NCI-H2196 (cell line): ENCODE data around the gene GHRL.

Source experiments
- DNase-seq: peaks from one replicate; lab custom pipeline; 2025; ENCODE audit not compliant: unreplicated experiment; lab: John Stamatoyannopoulos, UW

GHRL gene

DNA sequence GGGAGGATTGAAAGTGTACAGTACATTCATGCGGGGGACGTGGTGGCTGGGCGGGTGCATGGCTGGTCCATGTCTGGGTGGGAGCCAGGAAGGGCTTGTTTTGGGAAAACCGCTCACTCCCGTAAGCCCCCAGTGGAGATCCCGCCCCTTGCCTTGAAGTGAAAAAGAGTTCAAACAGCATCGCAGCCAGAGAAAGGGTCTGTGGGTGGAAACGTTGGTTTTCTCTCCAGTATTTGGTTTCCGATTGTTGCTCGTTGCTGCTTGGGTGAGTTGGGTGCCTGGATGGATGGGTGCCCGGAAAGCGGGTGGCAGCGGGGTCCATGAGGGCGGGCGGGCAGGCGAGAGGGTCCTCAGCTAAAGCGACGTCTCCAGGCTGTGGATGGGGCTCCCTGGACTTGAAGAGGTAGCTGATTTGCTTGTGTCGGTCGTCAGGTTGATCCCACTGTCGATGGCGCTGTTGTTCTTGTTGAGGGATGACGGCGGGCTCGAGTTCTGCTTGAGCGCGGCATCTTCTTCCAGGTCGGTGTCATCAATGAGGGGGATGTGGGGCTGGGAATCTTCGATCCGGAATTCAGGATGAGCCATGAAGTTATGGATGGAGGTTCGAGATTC lies 35.8 kb upstream of the GHRL start:
- no peak for DNase-seq

- DNase-seq: no peak
Measured at GRCh38 chr3:10327592-10327991, 34.8 kb upstream of the GHRL start.

DNA sequence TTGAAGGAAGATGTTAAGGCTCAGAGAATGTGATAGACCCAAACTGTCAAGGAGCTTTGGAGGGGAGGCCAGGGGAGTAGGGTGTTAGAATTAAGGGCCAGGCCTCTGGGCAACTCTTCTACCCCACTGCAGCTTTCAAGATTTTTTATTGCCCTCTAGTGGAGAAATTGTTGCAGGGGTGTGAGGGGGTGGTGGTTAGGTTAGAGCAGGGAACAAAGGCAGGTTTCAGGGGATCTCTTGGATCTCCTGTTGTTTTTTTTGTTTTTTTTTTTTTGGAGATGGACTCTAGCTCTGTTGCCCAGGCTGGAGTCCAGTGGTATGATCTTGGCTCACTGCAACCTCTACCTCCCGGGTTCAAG lies 29.6 kb upstream of the GHRL start:
- no peak for DNase-seq

GRCh38 chr3:10321630-10322351 lies 29.0 kb upstream of the GHRL start:
- no peak for DNase-seq

DNA sequence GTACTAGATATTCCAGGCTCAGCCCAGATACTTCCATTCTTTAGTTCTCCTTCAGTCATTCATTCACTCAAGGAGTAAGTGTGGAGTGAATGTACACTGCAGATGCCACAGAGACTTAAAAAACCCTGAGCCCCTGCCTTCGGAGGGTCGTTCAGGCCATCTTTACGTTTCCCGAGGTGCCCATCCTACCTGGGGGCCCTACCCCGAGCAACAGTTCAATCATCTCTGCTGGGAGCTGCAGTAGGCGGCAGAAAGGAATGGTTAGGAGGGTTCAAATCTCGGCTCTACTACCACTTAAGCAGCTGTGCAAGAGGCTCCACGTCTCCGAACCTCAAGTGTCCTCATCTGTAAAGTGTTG lies 27.6 kb upstream of the GHRL start:
- no peak for DNase-seq

GRCh38 chr3:10319804-10320203 lies 27.1 kb upstream of the GHRL start:
- no peak for DNase-seq

GRCh38 chr3:10319251-10319650 lies 26.5 kb upstream of the GHRL start:
- DNase-seq: no peak

- no peak for DNase-seq
Measured at GRCh38 chr3:10317961-10318350, 25.2 kb upstream of the GHRL start.

DNA sequence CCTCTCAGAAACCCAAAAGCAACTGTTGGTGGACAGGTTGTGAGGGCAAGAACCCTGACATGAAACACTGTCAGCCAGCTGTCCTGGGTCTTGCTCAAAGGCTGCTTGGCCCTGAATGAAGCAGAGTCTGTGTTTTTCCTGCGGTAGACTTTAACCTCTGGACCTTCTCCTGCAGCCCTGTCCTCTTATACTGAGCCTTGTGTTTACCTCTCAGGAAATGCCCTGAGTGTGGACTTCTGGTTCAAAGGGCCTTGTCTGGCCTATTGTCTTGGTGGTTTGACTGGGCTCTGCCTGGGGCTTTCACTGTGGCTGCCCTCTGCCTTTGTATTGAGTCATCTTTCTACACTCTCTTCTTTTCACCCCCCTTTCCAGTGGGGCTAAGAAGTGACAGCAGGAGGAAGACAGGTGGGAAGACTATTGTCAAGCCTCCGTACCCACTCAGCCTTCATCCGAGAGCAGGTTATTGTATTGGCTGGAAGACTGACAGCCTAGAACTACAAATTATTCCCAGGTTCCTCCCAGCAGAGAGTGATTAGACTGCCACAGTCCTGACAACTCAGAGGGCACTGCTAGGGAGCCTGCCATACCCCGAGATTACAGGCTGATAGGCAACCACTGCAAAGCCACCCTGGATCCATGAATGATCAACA lies 24.7 kb upstream of the GHRL start:
- no peak for DNase-seq

- DNase-seq: no peak
Measured at GRCh38 chr3:10315771-10316344, 23.1 kb upstream of the GHRL start.

DNA sequence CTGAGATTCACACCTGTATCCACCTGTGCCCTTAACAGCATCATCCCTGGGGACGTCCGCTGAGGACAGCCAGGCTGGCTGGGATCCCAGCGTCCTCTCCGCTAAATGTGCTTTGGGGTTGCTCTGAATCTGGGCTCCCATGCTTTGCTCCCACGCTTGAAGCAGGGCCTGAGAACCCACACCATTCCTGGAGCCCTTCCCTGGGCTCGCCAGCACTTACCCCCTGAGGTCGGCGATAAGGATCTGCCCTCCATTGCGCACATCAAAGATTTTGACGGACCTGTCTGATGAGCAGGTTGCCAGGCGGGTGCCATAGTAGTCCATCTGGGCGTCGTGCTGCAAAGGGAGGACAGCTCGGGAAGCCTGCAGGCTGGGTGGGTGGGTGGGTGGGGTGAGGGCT lies 22.4 kb upstream of the GHRL start:
- no peak for DNase-seq

- no peak for DNase-seq
Measured at GRCh38 chr3:10312861-10313260, 20.1 kb upstream of the GHRL start.

- no peak for DNase-seq
Measured at GRCh38 chr3:10312391-10312790, 19.6 kb upstream of the GHRL start.

GRCh38 chr3:10311710-10312109 lies 19.0 kb upstream of the GHRL start:
- no peak for DNase-seq

GRCh38 chr3:10310578-10310977 lies 17.8 kb upstream of the GHRL start:
- no peak for DNase-seq

DNA sequence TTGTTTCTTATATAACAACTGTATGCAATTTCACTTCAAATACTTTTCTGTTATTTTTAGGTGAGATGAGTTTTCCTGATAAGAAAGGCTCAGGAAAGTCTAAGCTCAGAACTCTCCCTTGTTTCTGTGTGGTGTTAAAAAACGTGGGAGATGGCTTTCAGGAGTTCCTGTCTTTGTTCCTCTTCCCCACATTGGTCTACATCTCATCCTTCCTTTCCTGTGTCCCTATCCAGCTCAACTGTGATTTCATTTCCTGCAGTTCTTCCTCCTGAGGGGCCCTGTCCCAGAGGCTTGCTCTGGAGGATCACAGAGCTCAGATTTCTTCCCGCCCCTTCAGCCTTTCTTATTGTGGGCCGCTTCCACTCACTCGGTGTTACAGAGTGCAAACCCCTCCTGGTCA lies 17.0 kb upstream of the GHRL start:
- DNase-seq: no peak

- no peak for DNase-seq
Measured at GRCh38 chr3:10308678-10309077, 15.9 kb upstream of the GHRL start.

- no peak for DNase-seq
Measured at GRCh38 chr3:10306156-10306555, 13.4 kb upstream of the GHRL start.

DNA sequence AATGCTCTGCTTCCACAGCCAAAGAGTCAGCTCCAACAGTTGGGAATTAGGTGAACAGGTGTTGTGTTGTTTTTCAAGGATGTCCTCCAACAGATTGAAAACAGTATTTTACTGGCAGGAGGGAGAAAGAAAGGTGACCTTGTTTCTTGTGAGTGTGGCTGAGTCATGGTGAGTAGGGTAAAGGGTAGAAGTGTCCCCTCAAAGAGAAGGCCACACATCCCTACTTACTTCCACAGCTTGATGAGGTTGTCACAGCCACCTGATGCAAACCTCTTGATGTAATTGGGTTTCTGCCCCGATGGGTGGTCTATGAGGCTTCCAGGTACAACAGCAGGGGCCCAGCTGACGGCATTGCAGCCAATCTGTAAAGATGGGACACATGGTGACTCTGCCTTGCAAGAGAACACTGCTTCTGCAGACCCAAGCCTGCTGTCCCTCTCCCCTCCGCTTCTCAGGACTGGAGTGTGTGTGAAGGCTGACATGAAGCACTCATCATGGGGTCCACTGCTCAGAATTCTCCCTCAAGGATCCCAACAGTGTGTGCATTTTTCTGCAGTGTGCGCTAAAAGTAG lies 12.7 kb upstream of the GHRL start:
- no peak for DNase-seq

- no peak for DNase-seq
Measured at GRCh38 chr3:10304905-10305304, 12.2 kb upstream of the GHRL start.

DNA sequence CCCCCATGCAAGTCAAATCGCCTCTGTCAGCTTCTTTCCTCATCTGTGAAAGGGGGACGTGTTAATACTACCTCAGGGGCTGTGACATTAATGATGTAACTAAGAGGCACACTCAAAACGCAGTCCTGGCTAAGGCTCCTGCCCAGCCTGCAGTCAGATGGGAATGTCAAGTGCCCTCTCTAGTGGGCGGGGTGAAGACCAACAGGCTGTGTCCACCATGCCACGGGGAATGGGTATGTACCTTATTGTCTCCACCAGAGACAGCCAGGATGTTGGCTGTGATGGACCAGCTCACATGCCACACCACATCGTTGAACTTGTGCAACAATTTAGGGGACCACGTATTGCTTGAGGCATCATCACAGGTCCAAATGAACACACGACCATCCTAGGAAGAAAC lies 11.0 kb upstream of the GHRL start:
- DNase-seq: no peak

DNA sequence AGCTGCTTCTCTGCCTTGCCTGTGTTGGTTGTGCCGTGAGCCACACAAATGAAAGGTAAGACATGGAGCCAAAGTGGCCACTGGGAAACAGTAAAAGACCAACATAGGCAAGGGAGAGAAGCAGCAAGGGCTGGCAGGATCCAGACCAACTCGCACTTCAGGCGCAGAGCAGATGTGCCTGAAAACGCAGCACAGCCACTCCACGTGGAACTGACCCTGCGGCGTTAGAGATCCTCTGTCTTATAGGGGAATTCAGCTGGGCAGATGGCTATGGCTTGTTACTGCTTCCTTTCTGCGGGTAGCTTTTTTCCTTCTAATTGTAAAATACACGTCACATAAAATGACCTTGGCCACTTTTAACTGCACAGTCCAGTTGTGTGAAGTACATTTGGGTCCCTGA lies 10.4 kb upstream of the GHRL start:
- DNase-seq: no peak
